GM12878 (cell line): ENCODE data around the gene NEO1.

Experiments
- CTCF ChIP-seq, 3 experiments: IDR thresholded peaks in 2 of 3; conservative IDR thresholded peaks in 1 of 3; 2 replicates each; pipeline ENCODE4 v1.5.1; 2011; ENCODE audit warnings: low read depth in 3 of 3, low read length in 3 of 3, mild to moderate bottlenecking in 3 of 3, control low read depth in 2 of 3, moderate library complexity in 2 of 3, inconsistent platforms in 1 of 3, mixed read lengths in 1 of 3; ENCODE audit not compliant: control insufficient read depth in 2 of 3, insufficient read depth in 1 of 3; ENCODE audit errors: extremely low read depth in 1 of 3
- SPI1 ChIP-seq: IDR thresholded peaks from 2 replicates; pipeline ENCODE4 v1.6.1; 2011; ENCODE audit warnings: low read depth, mild to moderate bottlenecking, low read length, moderate library complexity, borderline replicate concordance; ENCODE audit not compliant: insufficient read depth
- YY1 ChIP-seq: IDR thresholded peaks from 2 replicates; pipeline ENCODE4 v1.6.1; 2011; ENCODE audit warnings: low read depth, mild to moderate bottlenecking, low read length

- no peak for TF ChIP-seq YY1
- TF ChIP-seq CTCF (IDR thresholded peaks at IDR 0.05 in 2 of 3, conservative IDR thresholded peaks at IDR 0.05 in 1 of 3; ENCODE audit: control insufficient read depth in 2 of 3, extremely low read depth in 1 of 3, insufficient read depth in 1 of 3, low read depth in 3 of 3, low read length in 3 of 3) = no peak
- TF ChIP-seq SPI1 = no peak
Measured at GRCh38 chr15:73264881-73265280, 212.6 kb downstream of the NEO1 start.
